Peyer's patch (tissue), 4 donors: ENCODE measurements around the gene EAF1. TPM values are rescaled to one million over a fixed set of nuclear protein-coding genes. Genes with fewer than 3 reads are reported as not detected.

Experiments
- DNase-seq, 3 donors: peaks; one replicate each; pipeline ENCODE4 v3.0.0-alpha.2; 2017 to 2019
- H3K27ac ChIP-seq, 4 donors: fragments of 200-600 bp; sonication (generic); one replicate each; pipeline ENCODE4 v1.5.1; 2016 to 2019
- H3K27me3 ChIP-seq, 2 donors: fragments of 200-600 bp; sonication (generic); one replicate each; pipeline ENCODE4 v1.5.1; 2019
- H3K36me3 ChIP-seq, 3 donors: fragments of 200-600 bp; sonication (generic); one replicate each; pipeline ENCODE4 v1.5.1; 2016 to 2019
- H3K4me1 ChIP-seq, 4 donors: fragments of 200-600 bp; sonication (generic); one replicate each; pipeline ENCODE4 v1.5.1; 2016 to 2019
- H3K4me3 ChIP-seq, 4 donors: fragments of 200-600 bp; sonication (generic); 1 replicate in 3 of 4; 2 replicates in 1 of 4; pipeline ENCODE4 v1.5.1; 2016 to 2019; ENCODE audit warnings: mild to moderate bottlenecking in 1 of 4
- H3K9me3 ChIP-seq, 4 donors: fragments of 200-600 bp; sonication (generic); one replicate each; pipeline ENCODE4 v1.5.1; 2016 to 2019; ENCODE audit warnings: mild to moderate bottlenecking in 1 of 4
- POLR2A ChIP-seq, 2 donors: fragments of 450-650 bp; IDR thresholded peaks; one replicate each; pipeline ENCODE4 v1.5.1; 2017; ENCODE audit warnings: antibody characterized with exemption in 2 of 2, mild to moderate bottlenecking in 2 of 2, moderate library complexity in 2 of 2
- small RNA-seq, 2 donors: library from RNA; depleted of rRNA; stranded (forward); fragments of <200 nt; gene quantifications; one replicate each; pipeline ENCODE3, GENCODE V24; 2016
- total RNA-seq, 4 donors: library from RNA; depleted of rRNA; stranded (reverse); fragments of >200 nt; gene quantifications; one replicate each; pipeline ENCODE4 v1.1.0, GENCODE V29; 2016
- TF ChIP-seq, protein P1 (sequence below), 6 experiments: fragments of 450-650 bp in 4 of 6; fragments of 200-600 bp in 2 of 6; sonication (generic) in 1 of 6; IDR thresholded peaks; one replicate each; pipeline ENCODE4 v1.5.1; 2017 to 2019; ENCODE audit warnings: antibody characterized with exemption in 6 of 6, mild to moderate bottlenecking in 3 of 6, moderate library complexity in 1 of 6

Gene EAF1
- total RNA-seq, 4 donors from 2014 or later: 27.1 to 45.4 (median 33.0) TPM

- DNase-seq: no peak
- Histone ChIP-seq H3K36me3 (no peaks in the 10 kb centered on the region), H3K27ac (no peak overlapping the region), H3K4me3 (no peak overlapping the region), H3K27me3 (no peaks in the 10 kb centered on the region), H3K9me3 (no peaks in the 10 kb centered on the region), H3K4me1 (no peaks in the 10 kb centered on the region)
- TF ChIP-seq, protein P1, sequence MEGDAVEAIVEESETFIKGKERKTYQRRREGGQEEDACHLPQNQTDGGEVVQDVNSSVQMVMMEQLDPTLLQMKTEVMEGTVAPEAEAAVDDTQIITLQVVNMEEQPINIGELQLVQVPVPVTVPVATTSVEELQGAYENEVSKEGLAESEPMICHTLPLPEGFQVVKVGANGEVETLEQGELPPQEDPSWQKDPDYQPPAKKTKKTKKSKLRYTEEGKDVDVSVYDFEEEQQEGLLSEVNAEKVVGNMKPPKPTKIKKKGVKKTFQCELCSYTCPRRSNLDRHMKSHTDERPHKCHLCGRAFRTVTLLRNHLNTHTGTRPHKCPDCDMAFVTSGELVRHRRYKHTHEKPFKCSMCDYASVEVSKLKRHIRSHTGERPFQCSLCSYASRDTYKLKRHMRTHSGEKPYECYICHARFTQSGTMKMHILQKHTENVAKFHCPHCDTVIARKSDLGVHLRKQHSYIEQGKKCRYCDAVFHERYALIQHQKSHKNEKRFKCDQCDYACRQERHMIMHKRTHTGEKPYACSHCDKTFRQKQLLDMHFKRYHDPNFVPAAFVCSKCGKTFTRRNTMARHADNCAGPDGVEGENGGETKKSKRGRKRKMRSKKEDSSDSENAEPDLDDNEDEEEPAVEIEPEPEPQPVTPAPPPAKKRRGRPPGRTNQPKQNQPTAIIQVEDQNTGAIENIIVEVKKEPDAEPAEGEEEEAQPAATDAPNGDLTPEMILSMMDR (IDR thresholded peaks at IDR 0.05): no peak
- TF ChIP-seq POLR2A (IDR thresholded peaks at IDR 0.05): no peak
Measured at GRCh38 chr3:15491143-15491542, 63.7 kb downstream of the EAF1 start.

Small RNA genes within 50 kb of the gene (small RNA-seq; reads per million reads assigned to genes)
- 0 reads per million in 2 donors for gene RNU6-1024P

Other genes starting within 250 kb of the EAF1 start
- 100 to 1,000 TPM in 1 of 4 donors, 10 to 100 TPM in 3; 50.3 to 115 (median 69.3) TPM for gene CAPN7, start 221.4 kb upstream of the EAF1 start, total RNA-seq
- gene SH3BP5, start 95.0 kb upstream of the EAF1 start, total RNA-seq: 10 to 100 TPM; 12.8 to 64.4 (median 16.0) TPM
- gene METTL6, start 54 bp upstream of the EAF1 start, total RNA-seq: 10 to 100 TPM in 3 of 4 donors, 1 to 10 TPM in 1; 9.5 to 16.2 (median 13.4) TPM
- 10 to 100 TPM in 1 of 4 donors, 1 to 10 TPM in 2, under 1 TPM in 1; 0.53 to 13.2 (median 2.6) TPM for gene COLQ, start 94.1 kb downstream of the EAF1 start, total RNA-seq
- 10 to 100 TPM; 22.5 to 50.1 (median 33.0) TPM for gene HACL1, start 174.0 kb downstream of the EAF1 start, total RNA-seq
- gene BTD, start 174.1 kb downstream of the EAF1 start, total RNA-seq: 10 to 100 TPM in 3 of 4 donors, 1 to 10 TPM in 1; 9.1 to 88.4 (median 59.9) TPM